GM13977 (cell line): ENCODE data around the gene HDAC9.

ENCODE experiments used
- DNase-seq: peaks from one replicate; pipeline ENCODE4 v3.0.0; 2012; ENCODE audit warnings: low spot score
- in situ Hi-C: fragments of 300-500 bp; cut with MboI; formaldehyde crosslinking; loops from one replicate; pipeline ENCODE4 v1.12.0; 2022; ENCODE audit warnings: low sequenced_read_pairs, low pct_unique_long_range_greater_than_20kb, mixed read lengths, inconsistent platforms; ENCODE audit not compliant: unreplicated experiment
- TF ChIP-seq, protein P1 (sequence below): IDR thresholded peaks from 2 replicates; pipeline ENCODE4 v1.5.1; 2012; ENCODE audit warnings: mild to moderate bottlenecking, control low read depth; ENCODE audit not compliant: insufficient read depth; ENCODE audit errors: extremely low read depth, missing control alignments

HDAC9 gene

GRCh38 chr7:18471476-18472160 lies 23.9 kb upstream of the HDAC9 start:
- DNase-seq = no peak
- in situ Hi-C loops = no loop called here
- TF ChIP-seq, protein P1, sequence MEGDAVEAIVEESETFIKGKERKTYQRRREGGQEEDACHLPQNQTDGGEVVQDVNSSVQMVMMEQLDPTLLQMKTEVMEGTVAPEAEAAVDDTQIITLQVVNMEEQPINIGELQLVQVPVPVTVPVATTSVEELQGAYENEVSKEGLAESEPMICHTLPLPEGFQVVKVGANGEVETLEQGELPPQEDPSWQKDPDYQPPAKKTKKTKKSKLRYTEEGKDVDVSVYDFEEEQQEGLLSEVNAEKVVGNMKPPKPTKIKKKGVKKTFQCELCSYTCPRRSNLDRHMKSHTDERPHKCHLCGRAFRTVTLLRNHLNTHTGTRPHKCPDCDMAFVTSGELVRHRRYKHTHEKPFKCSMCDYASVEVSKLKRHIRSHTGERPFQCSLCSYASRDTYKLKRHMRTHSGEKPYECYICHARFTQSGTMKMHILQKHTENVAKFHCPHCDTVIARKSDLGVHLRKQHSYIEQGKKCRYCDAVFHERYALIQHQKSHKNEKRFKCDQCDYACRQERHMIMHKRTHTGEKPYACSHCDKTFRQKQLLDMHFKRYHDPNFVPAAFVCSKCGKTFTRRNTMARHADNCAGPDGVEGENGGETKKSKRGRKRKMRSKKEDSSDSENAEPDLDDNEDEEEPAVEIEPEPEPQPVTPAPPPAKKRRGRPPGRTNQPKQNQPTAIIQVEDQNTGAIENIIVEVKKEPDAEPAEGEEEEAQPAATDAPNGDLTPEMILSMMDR = no peak

DNA sequence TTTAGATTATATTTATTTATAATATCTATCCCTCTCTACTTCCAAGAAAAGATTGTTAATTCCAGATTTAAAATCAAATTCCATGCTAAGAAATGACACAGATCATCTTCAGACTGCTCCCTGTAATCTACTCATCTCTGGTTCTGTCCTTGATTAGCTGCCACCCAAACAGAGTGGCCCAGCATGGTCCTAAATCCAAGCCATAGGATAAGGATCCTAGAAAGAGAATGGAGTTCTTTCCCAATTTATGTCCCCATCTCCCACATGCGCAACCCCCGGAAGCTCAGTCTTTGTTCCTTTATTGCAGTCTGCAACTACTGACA lies 23.4 kb upstream of the HDAC9 start:
- TF ChIP-seq, protein P1 = no peak
- in situ Hi-C loops = no loop called here
- DNase-seq = no peak

- in situ Hi-C loops = no loop called here
- no peak for DNase-seq
- TF ChIP-seq, protein P1 = no peak
These were observed 22.4 kb upstream of the HDAC9 start for GRCh38 chr7:18473119-18473518.

DNA sequence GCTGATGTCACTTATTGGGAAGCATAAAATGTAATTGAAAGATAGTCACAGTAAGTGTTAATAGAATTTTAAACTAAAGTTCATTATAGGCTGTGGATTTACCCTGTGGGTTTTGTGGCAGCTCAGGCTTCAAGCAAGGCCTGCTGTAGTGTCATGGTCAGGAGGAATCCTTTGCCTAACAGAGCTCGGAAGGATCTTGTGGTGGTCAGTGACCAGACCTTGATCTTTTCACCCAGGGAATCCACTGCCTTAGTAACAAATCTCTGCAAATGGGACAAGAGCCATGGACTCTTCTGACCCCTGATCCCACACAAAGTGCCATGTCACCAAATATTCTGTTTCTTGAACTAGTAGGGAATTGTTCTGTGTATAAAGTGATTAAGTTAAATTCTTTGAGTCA lies 20.6 kb upstream of the HDAC9 start:
- TF ChIP-seq, protein P1 = no peak
- no peak for DNase-seq
- in situ Hi-C loops = no loop called here

GRCh38 chr7:18475488-18475887 lies 20.1 kb upstream of the HDAC9 start:
- TF ChIP-seq, protein P1 = no peak
- in situ Hi-C loops = no loop called here
- DNase-seq = no peak

GRCh38 chr7:18481776-18482175 lies 13.8 kb upstream of the HDAC9 start:
- in situ Hi-C loops = no loop called here
- TF ChIP-seq, protein P1 = no peak
- DNase-seq = no peak
